Testis (tissue), 2 donors: ENCODE results near the gene TRIP12.

Experiments
- POLR2A ChIP-seq: fragments of 450-650 bp; IDR thresholded peaks from one replicate; pipeline ENCODE4 v1.6.1; 2017; ENCODE audit warnings: antibody characterized with exemption, mild to moderate bottlenecking, moderate library complexity
- TF ChIP-seq, protein P1 (sequence below), 3 experiments: fragments of 450-650 bp in 2 of 3; fragments of 200-600 bp in 1 of 3; sonication (generic) in 1 of 3; IDR thresholded peaks; one replicate each; pipeline ENCODE4 v1.5.1; 2016 to 2019; ENCODE audit warnings: antibody characterized with exemption in 3 of 3, mild to moderate bottlenecking in 2 of 3, moderate library complexity in 1 of 3

DNA sequence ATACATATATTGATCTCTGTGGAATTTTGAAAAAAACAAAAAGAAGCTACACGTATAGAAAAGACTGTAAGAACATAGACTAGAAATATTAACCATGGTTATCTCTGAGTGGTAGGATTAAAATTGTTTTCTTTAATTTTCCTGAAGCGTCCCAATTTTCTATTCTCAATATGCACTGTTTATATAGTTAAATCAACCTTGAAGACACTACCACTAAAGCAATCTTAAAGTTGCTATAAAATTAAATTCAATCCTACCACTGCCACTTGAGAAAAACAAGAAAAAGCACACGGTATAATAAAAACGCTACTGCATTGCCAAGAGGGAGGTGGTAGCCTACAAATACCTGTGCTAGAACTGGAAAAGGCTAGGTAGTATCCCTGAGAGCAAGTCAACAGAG is 47.2 kb downstream of the TRIP12 start:
- TF ChIP-seq, protein P1, sequence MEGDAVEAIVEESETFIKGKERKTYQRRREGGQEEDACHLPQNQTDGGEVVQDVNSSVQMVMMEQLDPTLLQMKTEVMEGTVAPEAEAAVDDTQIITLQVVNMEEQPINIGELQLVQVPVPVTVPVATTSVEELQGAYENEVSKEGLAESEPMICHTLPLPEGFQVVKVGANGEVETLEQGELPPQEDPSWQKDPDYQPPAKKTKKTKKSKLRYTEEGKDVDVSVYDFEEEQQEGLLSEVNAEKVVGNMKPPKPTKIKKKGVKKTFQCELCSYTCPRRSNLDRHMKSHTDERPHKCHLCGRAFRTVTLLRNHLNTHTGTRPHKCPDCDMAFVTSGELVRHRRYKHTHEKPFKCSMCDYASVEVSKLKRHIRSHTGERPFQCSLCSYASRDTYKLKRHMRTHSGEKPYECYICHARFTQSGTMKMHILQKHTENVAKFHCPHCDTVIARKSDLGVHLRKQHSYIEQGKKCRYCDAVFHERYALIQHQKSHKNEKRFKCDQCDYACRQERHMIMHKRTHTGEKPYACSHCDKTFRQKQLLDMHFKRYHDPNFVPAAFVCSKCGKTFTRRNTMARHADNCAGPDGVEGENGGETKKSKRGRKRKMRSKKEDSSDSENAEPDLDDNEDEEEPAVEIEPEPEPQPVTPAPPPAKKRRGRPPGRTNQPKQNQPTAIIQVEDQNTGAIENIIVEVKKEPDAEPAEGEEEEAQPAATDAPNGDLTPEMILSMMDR (IDR thresholded peaks at IDR 0.05) = no peak
- TF ChIP-seq POLR2A = no peak
